B cell (primary cell): ENCODE measurements around the gene UBE2Q2. TPM values are rescaled to one million over a fixed set of nuclear protein-coding genes. Genes with fewer than 3 reads are reported as not detected.

Source experiments
- ATAC-seq: fragments of 200-7000 bp; cut with Tn5 transposase; one replicate; pipeline ENCODE4 v1.10.0; 2021; ENCODE audit warnings: low read depth, mild to moderate bottlenecking, moderate number of reproducible peaks, moderate library complexity
- CTCF ChIA-PET: fragments of 350-600 bp; sonication (Branson Sonifier 250); formaldehyde crosslinking; loops from one replicate; lab custom pipeline; 2021; ENCODE audit warnings: antibody characterized with exemption, inconsistent platforms; lab: Charles Lee
- POLR2A ChIA-PET: fragments of 350-600 bp; sonication (Branson Sonifier 250); formaldehyde crosslinking; loops from one replicate; lab custom pipeline; 2021; ENCODE audit warnings: antibody characterized with exemption; lab: Charles Lee
- DNase-seq: peaks from one replicate; pipeline ENCODE4 v3.0.0; 2013
- H2AFZ ChIP-seq: 2 replicates; pipeline ENCODE4 v1.6.1; 2012; ENCODE audit warnings: mild to moderate bottlenecking, low read depth, low read length; ENCODE audit not compliant: insufficient read depth, poor library complexity, severe bottlenecking
- H3K27ac ChIP-seq, 2 donors: 1 replicate in 1 of 2; 2 replicates in 1 of 2; pipeline ENCODE4 v1.5.1; 2012 to 2013; ENCODE audit warnings: low read length in 2 of 2, mild to moderate bottlenecking in 2 of 2, moderate library complexity in 1 of 2
- H3K27me3 ChIP-seq, 4 experiments: fragments of 200-600 bp in 1 of 4; sonication (generic) in 1 of 4; replicated peaks in 1 of 4; 1 replicate in 2 of 4; 2 replicates in 2 of 4; pipeline versions ENCODE4 v1.6.1 to v1.7.0; 2013 to 2016; ENCODE audit warnings: low read length in 3 of 4, mild to moderate bottlenecking in 2 of 4, mixed read lengths in 1 of 4, moderate library complexity in 1 of 4; ENCODE audit not compliant: insufficient read depth in 4 of 4, control insufficient read depth in 3 of 4; ENCODE audit errors: control extremely low read depth in 1 of 4
- H3K36me3 ChIP-seq, 2 experiments: replicated peaks in 1 of 2; 1 replicate in 1 of 2; 2 replicates in 1 of 2; pipeline versions ENCODE4 v1.6.1 to v1.7.1; 2013; ENCODE audit warnings: low read length in 1 of 2; ENCODE audit not compliant: insufficient read depth in 2 of 2, control insufficient read depth in 1 of 2; ENCODE audit errors: control extremely low read depth in 1 of 2, extremely low read depth in 1 of 2
- H3K4me1 ChIP-seq, 2 donors: fragments of 200-600 bp in 1 of 2; sonication (generic) in 1 of 2; 1 replicate in 1 of 2; 2 replicates in 1 of 2; pipeline versions ENCODE4 v1.5.1 to v1.6.1; 2013 to 2017; ENCODE audit warnings: low read length in 2 of 2; ENCODE audit not compliant: control insufficient read depth in 2 of 2, insufficient read depth in 2 of 2
- H3K4me2 ChIP-seq: replicated peaks from 2 replicates; pipeline ENCODE3; 2012; ENCODE audit warnings: mild to moderate bottlenecking, low read depth, low read length; ENCODE audit not compliant: poor library complexity, severe bottlenecking
- H3K4me3 ChIP-seq, 5 experiments: fragments of 200-600 bp in 1 of 5; sonication (generic) in 1 of 5; 1 replicate in 3 of 5; 2 replicates in 2 of 5; pipeline versions ENCODE4 v1.5.1 to v1.7.0; 2011 to 2016; ENCODE audit warnings: low read length in 4 of 5, mild to moderate bottlenecking in 4 of 5, low read depth in 2 of 5, control low read depth in 1 of 5, moderate library complexity in 1 of 5; ENCODE audit not compliant: insufficient read depth in 1 of 5; ENCODE audit errors: control extremely low read depth in 1 of 5, extremely low read depth in 1 of 5
- H3K79me2 ChIP-seq: fragments of 200-600 bp; sonication (generic); one replicate; pipeline ENCODE4 v1.6.0; 2016; ENCODE audit warnings: low read length; ENCODE audit not compliant: control insufficient read depth, insufficient read depth
- H3K9ac ChIP-seq: fragments of 200-600 bp; sonication (generic); 2 replicates; pipeline ENCODE4 v1.6.1; 2017; ENCODE audit warnings: mild to moderate bottlenecking, low read length, moderate library complexity
- H3K9me3 ChIP-seq, 3 donors: one replicate each; pipeline versions ENCODE4 v1.6.1 to v1.7.1; 2013; ENCODE audit warnings: low read length in 2 of 3; ENCODE audit not compliant: control insufficient read depth in 2 of 3, insufficient read depth in 1 of 3; ENCODE audit errors: control extremely low read depth in 1 of 3
- H4K20me1 ChIP-seq: 2 replicates; pipeline ENCODE4 v1.6.0; 2012; ENCODE audit warnings: mild to moderate bottlenecking, low read length; ENCODE audit not compliant: insufficient read depth, control insufficient read depth, poor library complexity, severe bottlenecking
- H3K27ac Mint-ChIP-seq: one replicate; pipeline ENCODE4 v1.8.0; 2021; ENCODE audit warnings: mixed read lengths
- H3K27me3 Mint-ChIP-seq: one replicate; pipeline ENCODE4 v1.8.0; 2021; ENCODE audit warnings: mixed read lengths
- H3K4me1 Mint-ChIP-seq: one replicate; pipeline ENCODE4 v1.8.0; 2021; ENCODE audit warnings: mixed read lengths
- H3K4me3 Mint-ChIP-seq: one replicate; pipeline ENCODE4 v1.8.0; 2021; ENCODE audit warnings: mixed read lengths
- H3K9me3 Mint-ChIP-seq: one replicate; pipeline ENCODE4 v1.8.0; 2022; ENCODE audit warnings: mixed read lengths; ENCODE audit not compliant: insufficient read depth
- CTCF ChIP-seq: fragments of 200-600 bp; IDR thresholded peaks from one replicate; pipeline ENCODE4 v1.8.0; 2022; ENCODE audit warnings: antibody characterized with exemption, mild to moderate bottlenecking
- EZH2 ChIP-seq: IDR thresholded peaks from 2 replicates; pipeline ENCODE4 v1.6.1; 2012; ENCODE audit warnings: borderline replicate concordance, low read depth, mild to moderate bottlenecking, moderate library complexity, low read length; ENCODE audit not compliant: insufficient read depth, poor library complexity, severe bottlenecking
- whole genome bisulfite sequencing: methylation state at CpG from one replicate; pipeline ENCODE4 v1.1.5; 2013; ENCODE audit warnings: missing lambda C conversion rate; ENCODE audit not compliant: insufficient coverage; 5-methylcytosine and 5-hydroxymethylcytosine counted together
- intact Hi-C: fragments of 100-400 bp; cut with micrococcal nuclease; formaldehyde crosslinking; loops from one replicate; pipeline ENCODE4 v1.10.0; 2022
- polyA plus RNA-seq: library from polyadenylated mRNA; depleted of rRNA; stranded (reverse); fragments of >200 nt; gene quantifications from 2 replicates; pipeline ENCODE4 v1.2.3, GENCODE V29; 2012
- total RNA-seq, 2 donors: library from RNA; stranded (reverse); fragments of 120-200 nt in 1 of 2; gene quantifications; 1 replicate in 1 of 2; 2 replicates in 1 of 2; pipeline versions ENCODE4 v1.2.3 to v1.2.4, GENCODE V29; 2013 to 2022

Gene UBE2Q2
- total and polyA plus RNA-seq, 2 donors (not counting 1 experiment from before 2014, with no cell fraction given): 11.4 to 33.6 TPM

GRCh38 chr15:75916978-75917377 lies 73.7 kb downstream of the UBE2Q2 start:
- ChIA-PET POLR2A (no interaction called here), CTCF (no interaction called here)
- peaks cover 2 to 41% of the 10 kb centered on the region in 2 experiments for H3K36me3 ChIP-seq
- H3K27me3 Mint-ChIP-seq: no peaks in the 10 kb centered on the region
- intact Hi-C loops: no loop called here
- H3K79me2 ChIP-seq: peaks cover 13% of the 10 kb centered on the region
- no peak overlapping the region for H3K4me3 Mint-ChIP-seq
- H2AFZ ChIP-seq: no peak overlapping the region
- H3K27me3 ChIP-seq: no peaks in the 10 kb centered on the region
- no peaks in the 10 kb centered on the region for H3K4me1 Mint-ChIP-seq
- H3K27ac Mint-ChIP-seq: no peak overlapping the region
- H3K9me3 Mint-ChIP-seq: no peaks in the 10 kb centered on the region
- no peak for DNase-seq
- ATAC-seq: no peak
- no peak overlapping the region for H3K4me3 ChIP-seq
- H3K4me1 ChIP-seq: no peaks in the 10 kb centered on the region
- H4K20me1 ChIP-seq: no peaks in the 10 kb centered on the region
- H3K9me3 ChIP-seq: no peaks in the 10 kb centered on the region
- H3K9ac ChIP-seq: no peak overlapping the region
- WGBS: no CpG with 5 or more reads among the region's 1 CpG
- TF ChIP-seq EZH2 (no peak), CTCF (no peak)
- no peak overlapping the region for H3K4me2 ChIP-seq
- H3K27ac ChIP-seq: no peak overlapping the region

GRCh38 chr15:75918135-75918534 lies 74.9 kb downstream of the UBE2Q2 start:
- intact Hi-C loops: no loop called here
- Mint-ChIP-seq H3K27ac (no peak overlapping the region), H3K4me1 (peaks cover 2% of the 10 kb centered on the region), H3K27me3 (no peaks in the 10 kb centered on the region), H3K9me3 (no peaks in the 10 kb centered on the region), H3K4me3 (no peak overlapping the region)
- Histone ChIP-seq H3K9ac (no peak overlapping the region), H3K4me2 (no peak overlapping the region), H3K4me3 (no peak overlapping the region), H3K79me2 (peaks cover 8% of the 10 kb centered on the region), H3K36me3 (peaks cover 2 to 38% of the 10 kb centered on the region in 2 experiments), H4K20me1 (no peaks in the 10 kb centered on the region), H3K9me3 (no peaks in the 10 kb centered on the region), H3K4me1 (no peaks in the 10 kb centered on the region), H2AFZ (no peak overlapping the region), H3K27ac (no peak overlapping the region), H3K27me3 (no peaks in the 10 kb centered on the region)
- ChIA-PET CTCF (no interaction called here), POLR2A (no interaction called here)
- DNase-seq: no peak
- TF ChIP-seq EZH2 (no peak), CTCF (no peak)
- no peak for ATAC-seq
- WGBS: 100% methylated on average over 1 of the region's 1 CpG
